Osteocyte (in vitro differentiated cells): Measurements from ENCODE around the gene YARS1. TPM values are rescaled to one million over a fixed set of nuclear protein-coding genes. Genes with fewer than 3 reads are reported as not detected.

Source experiments
- DNase-seq: peaks from one replicate; pipeline ENCODE4 v3.0.0; 2021; ENCODE audit warnings: mixed read lengths; ENCODE audit not compliant: unreplicated experiment; ENCODE audit errors: extremely low spot score
- H3K27ac Mint-ChIP-seq: one replicate; pipeline ENCODE4 v1.8.0; 2021; ENCODE audit warnings: mild to moderate bottlenecking, mixed read lengths; ENCODE audit not compliant: unreplicated experiment
- H3K27me3 Mint-ChIP-seq: one replicate; pipeline ENCODE4 v1.8.0; 2021; ENCODE audit warnings: mixed read lengths; ENCODE audit not compliant: unreplicated experiment
- H3K36me3 Mint-ChIP-seq: one replicate; pipeline ENCODE4 v1.8.0; 2021; ENCODE audit warnings: mixed read lengths; ENCODE audit not compliant: unreplicated experiment
- H3K4me1 Mint-ChIP-seq: one replicate; pipeline ENCODE4 v1.8.0; 2021; ENCODE audit warnings: mixed read lengths; ENCODE audit not compliant: unreplicated experiment
- H3K4me3 Mint-ChIP-seq: one replicate; pipeline ENCODE4 v1.8.0; 2021; ENCODE audit warnings: mild to moderate bottlenecking, moderate library complexity, mixed read lengths; ENCODE audit not compliant: unreplicated experiment
- H3K9me3 Mint-ChIP-seq: one replicate; pipeline ENCODE4 v1.8.0; 2021; ENCODE audit warnings: mixed read lengths; ENCODE audit not compliant: unreplicated experiment
- total RNA-seq: library from RNA; stranded (reverse); gene quantifications from 2 replicates; pipeline ENCODE4 v1.2.1, GENCODE V29; 2021
- TF ChIP-seq, protein P1 (sequence below): fragments of 200-600 bp; sonication (generic); IDR thresholded peaks from 2 replicates; pipeline ENCODE4 v1.5.0; 2021; ENCODE audit warnings: antibody characterized with exemption, mild to moderate bottlenecking, moderate library complexity

YARS1 gene
- total RNA-seq, 1 donor from 2014 or later = 177 TPM

DNA sequence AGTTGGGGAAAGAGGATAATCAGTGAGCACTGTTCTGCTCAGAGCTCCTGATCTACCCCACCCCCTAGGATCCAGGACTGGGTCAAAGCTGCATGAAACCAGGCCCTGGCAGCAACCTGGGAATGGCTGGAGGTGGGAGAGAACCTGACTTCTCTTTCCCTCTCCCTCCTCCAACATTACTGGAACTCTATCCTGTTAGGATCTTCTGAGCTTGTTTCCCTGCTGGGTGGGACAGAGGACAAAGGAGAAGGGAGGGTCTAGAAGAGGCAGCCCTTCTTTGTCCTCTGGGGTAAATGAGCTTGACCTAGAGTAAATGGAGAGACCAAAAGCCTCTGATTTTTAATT, 42.7 kb downstream of the YARS1 start:
- Mint-ChIP-seq H3K27ac (peak overlapping the region; percentile 80), H3K36me3 (peaks cover 32% of the 10 kb centered on the region), H3K27me3 (no peaks in the 10 kb centered on the region), H3K4me1 (peaks cover 43% of the 10 kb centered on the region), H3K4me3 (no peak overlapping the region), H3K9me3 (no peaks in the 10 kb centered on the region)
- no peak for DNase-seq
- TF ChIP-seq, protein P1, sequence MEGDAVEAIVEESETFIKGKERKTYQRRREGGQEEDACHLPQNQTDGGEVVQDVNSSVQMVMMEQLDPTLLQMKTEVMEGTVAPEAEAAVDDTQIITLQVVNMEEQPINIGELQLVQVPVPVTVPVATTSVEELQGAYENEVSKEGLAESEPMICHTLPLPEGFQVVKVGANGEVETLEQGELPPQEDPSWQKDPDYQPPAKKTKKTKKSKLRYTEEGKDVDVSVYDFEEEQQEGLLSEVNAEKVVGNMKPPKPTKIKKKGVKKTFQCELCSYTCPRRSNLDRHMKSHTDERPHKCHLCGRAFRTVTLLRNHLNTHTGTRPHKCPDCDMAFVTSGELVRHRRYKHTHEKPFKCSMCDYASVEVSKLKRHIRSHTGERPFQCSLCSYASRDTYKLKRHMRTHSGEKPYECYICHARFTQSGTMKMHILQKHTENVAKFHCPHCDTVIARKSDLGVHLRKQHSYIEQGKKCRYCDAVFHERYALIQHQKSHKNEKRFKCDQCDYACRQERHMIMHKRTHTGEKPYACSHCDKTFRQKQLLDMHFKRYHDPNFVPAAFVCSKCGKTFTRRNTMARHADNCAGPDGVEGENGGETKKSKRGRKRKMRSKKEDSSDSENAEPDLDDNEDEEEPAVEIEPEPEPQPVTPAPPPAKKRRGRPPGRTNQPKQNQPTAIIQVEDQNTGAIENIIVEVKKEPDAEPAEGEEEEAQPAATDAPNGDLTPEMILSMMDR = no peak

DNA sequence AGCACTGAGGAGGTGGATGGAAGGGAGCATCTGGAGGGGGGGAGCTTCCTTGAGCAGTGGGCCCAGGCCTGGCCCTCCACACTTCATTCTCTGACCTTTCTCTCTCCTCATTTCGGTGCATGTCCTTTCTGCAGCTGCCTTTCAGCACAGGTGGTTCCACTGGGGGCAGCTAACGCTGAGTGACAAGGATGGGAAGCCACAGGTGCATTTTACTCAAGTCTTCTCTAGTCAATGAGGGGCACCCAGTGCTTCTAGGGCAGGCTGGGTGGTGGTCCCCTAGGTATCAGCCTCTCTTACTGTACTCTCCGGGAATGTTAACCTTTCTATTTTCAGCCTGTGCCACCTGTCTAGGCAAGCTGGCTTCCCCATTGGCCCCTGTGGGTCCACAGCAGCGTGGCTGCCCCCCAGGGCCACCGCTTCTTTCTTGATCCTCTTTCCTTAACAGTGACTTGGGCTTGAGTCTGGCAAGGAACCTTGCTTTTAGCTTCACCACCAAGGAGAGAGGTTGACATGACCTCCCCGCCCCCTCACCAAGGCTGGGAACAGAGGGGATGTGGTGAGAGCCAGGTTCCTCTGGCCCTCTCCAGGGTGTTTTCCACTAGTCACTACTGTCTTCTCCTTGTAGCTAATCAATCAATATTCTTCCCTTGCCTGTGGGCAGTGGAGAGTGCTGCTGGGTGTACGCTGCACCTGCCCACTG, 43.2 kb downstream of the YARS1 start:
- Mint-ChIP-seq H3K4me1 (peaks cover 46% of the 10 kb centered on the region), H3K9me3 (no peaks in the 10 kb centered on the region), H3K27me3 (no peaks in the 10 kb centered on the region), H3K4me3 (no peak overlapping the region), H3K36me3 (peaks cover 31% of the 10 kb centered on the region), H3K27ac (peak overlapping the region; percentile 80)
- DNase-seq = no peak
- TF ChIP-seq, protein P1 = no peak

DNA sequence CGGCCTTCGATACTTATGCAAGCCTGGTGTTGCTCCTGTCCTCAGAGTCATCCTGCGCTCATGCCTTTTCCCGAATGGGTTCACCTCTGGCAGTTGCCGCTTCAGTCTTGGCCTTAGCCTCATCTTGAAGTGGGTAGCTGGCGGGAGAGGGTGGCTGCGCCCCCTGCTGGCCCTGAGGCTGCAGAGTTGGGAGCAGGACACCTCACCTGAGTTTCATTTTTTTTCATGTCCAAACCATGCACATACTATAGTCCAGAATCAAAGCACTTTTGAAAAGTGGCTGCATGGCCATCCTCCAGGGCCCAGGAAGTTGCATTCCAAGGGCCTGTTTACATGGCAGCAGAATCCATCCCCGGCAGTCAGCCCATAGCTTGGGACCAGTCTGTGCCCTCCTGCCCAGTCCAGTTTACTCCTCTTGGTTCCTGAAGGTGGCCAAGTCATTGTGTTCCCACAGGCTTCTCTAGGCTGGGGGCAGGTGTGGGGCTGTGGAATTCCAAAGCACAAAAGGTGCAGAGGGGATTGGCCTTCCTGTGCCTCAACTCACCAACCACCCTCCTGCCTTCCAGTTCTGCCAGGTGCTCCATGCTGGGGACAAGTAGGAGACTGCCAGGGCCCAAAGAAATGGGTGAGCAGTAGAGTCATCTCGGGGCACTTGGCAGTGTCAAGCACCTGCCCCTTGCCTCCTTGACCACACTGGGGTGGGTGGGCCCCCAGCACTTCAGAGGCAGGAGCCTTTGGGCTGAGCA, 44.0 kb downstream of the YARS1 start:
- no peaks in the 10 kb centered on the region for H3K9me3 Mint-ChIP-seq
- H3K27ac Mint-ChIP-seq = peak overlapping the region; percentile 59
- TF ChIP-seq, protein P1 = peak; percentile 97
- peak; percentile 91 for DNase-seq
- H3K36me3 Mint-ChIP-seq = peaks cover 27% of the 10 kb centered on the region
- H3K27me3 Mint-ChIP-seq = no peaks in the 10 kb centered on the region
- peaks cover 48% of the 10 kb centered on the region for H3K4me1 Mint-ChIP-seq
- H3K4me3 Mint-ChIP-seq = no peak overlapping the region

DNA sequence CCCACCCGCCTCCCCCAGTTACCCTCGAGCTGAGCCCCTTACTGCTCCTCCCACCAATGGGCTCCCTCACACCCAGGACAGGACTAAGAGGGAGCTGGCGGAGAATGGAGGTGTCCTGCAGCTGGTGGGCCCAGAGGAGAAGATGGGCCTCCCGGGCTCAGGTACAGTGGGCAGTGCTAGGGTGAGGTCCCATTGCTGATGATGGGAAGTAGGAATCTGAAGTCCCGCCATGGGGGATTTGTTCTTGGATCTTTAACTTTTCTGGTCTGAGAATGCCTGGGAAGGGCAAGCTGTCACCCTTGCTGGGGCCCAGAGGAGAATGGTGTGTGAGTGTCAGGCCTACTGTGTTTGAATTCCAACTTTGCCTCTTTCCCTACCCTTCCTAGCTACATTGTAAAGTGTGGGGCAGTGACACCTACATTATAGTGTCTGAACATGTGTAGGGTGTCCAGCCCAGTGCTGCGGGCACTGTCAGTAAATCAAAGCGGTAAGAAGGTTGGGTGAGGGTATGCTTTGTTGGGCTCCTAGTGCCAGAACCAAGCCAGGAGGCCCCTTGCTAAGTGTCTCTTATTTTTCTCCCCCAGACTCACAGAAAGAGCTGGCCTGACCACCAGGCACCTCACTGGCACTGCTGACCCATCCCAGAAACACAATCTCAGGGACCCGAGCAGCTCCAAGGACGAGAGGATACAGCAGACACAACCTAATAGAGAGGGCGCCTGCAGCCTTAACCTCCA, 44.7 kb downstream of the YARS1 start:
- DNase-seq = no peak
- peaks cover 21% of the 10 kb centered on the region for H3K36me3 Mint-ChIP-seq
- TF ChIP-seq, protein P1 = no peak
- no peak overlapping the region for H3K4me3 Mint-ChIP-seq
- no peaks in the 10 kb centered on the region for H3K9me3 Mint-ChIP-seq
- H3K27ac Mint-ChIP-seq = peak overlapping the region; percentile 59
- H3K27me3 Mint-ChIP-seq = no peaks in the 10 kb centered on the region
- peaks cover 56% of the 10 kb centered on the region for H3K4me1 Mint-ChIP-seq
